HCT116 (cell line): Measurements from ENCODE around the gene PRLHR. TPM values are rescaled to one million over a fixed set of nuclear protein-coding genes. Genes with fewer than 3 reads are reported as not detected.

Experiments used
- ATAC-seq: fragments of 200-7000 bp; cut with Tn5 transposase; 2 replicates; pipeline ENCODE4 v1.9.1; 2020; ENCODE audit warnings: mild to moderate bottlenecking, moderate library complexity
- BruUV-seq: library from RNA; stranded (reverse); fragments of 400-500 nt; replicated peaks from 2 replicates; lab custom pipeline; 2021; lab: Mats Ljungman, UMichigan
- CTCF ChIA-PET: fragments of 300-600 bp; sonication (Branson Sonifier 250); formaldehyde crosslinking; loops from one replicate; lab custom pipeline; 2021; ENCODE audit warnings: antibody characterized with exemption; lab: Charles Lee
- POLR2A ChIA-PET: fragments of 300-600, 350-600 bp; sonication (Branson Sonifier 250); formaldehyde crosslinking; loops from one replicate; lab custom pipeline; 2021; ENCODE audit warnings: antibody characterized with exemption; lab: Charles Lee
- RAD21 ChIA-PET, 2 experiments: fragments of 300-600 bp; sonication (Branson Sonifier 250); formaldehyde crosslinking; loops; one replicate each; lab custom pipeline; 2023; ENCODE audit warnings: low total read pairs in 2 of 2; ENCODE audit not compliant: uncharacterized antibody in 2 of 2, unreplicated experiment in 2 of 2, low non-redundant PET in 1 of 2; lab: Charles Lee
- DNase-seq: peaks from one replicate; pipeline ENCODE4 v3.0.0-alpha.2; 2010; ENCODE audit warnings: low read depth, low spot score
- H2AFZ ChIP-seq: fragments of 200-600 bp; shearing (Covaris generic), sonication (generic); 2 replicates; pipeline ENCODE4 v1.6.1; 2017; ENCODE audit warnings: low read depth, mixed run types, mixed read lengths, antibody characterized with exemption, low read length; ENCODE audit not compliant: poor library complexity, severe bottlenecking
- H3K27ac ChIP-seq: 2 replicates; pipeline ENCODE4 v1.5.1; 2012; ENCODE audit warnings: low read depth, low read length
- H3K27me3 ChIP-seq: fragments of 200-600 bp; sonication (generic); 2 replicates; pipeline ENCODE4 v1.6.1; 2016; ENCODE audit warnings: mixed run types, low read length, mixed read lengths; ENCODE audit not compliant: insufficient read depth
- H3K36me3 ChIP-seq, 2 experiments: fragments of 200-500 bp in 1 of 2; fragments of 200-600 bp in 1 of 2; sonication (Bioruptor generic) in 1 of 2; sonication (generic) in 1 of 2; 2 replicates each; pipeline versions ENCODE4 v1.5.1 to v1.6.1; 2014 to 2016; ENCODE audit warnings: low read length in 2 of 2, inconsistent platforms in 1 of 2, mixed read lengths in 1 of 2, mixed run types in 1 of 2; ENCODE audit not compliant: insufficient read depth in 2 of 2, control insufficient read depth in 1 of 2
- H3K4me1 ChIP-seq, 2 experiments: fragments of 200-600 bp in 1 of 2; sonication (generic) in 1 of 2; 2 replicates each; pipeline versions ENCODE4 v1.5.1 to v1.6.1; 2012 to 2017; ENCODE audit warnings: low read length in 2 of 2, inconsistent platforms in 1 of 2, mild to moderate bottlenecking in 1 of 2, mixed read lengths in 1 of 2, mixed run types in 1 of 2, moderate library complexity in 1 of 2; ENCODE audit not compliant: insufficient read depth in 2 of 2, control insufficient read depth in 1 of 2
- H3K4me2 ChIP-seq: fragments of 200-600 bp; sonication (generic); 2 replicates; pipeline ENCODE4 v1.6.1; 2017; ENCODE audit warnings: mixed run types, low read length, mixed read lengths
- H3K4me3 ChIP-seq, 2 experiments: fragments of 200-600 bp in 1 of 2; sonication (generic) in 1 of 2; replicated peaks in 1 of 2; 2 replicates each; pipeline ENCODE4 v1.5.1; 2011 to 2016; ENCODE audit warnings: low read length in 2 of 2, control low read depth in 1 of 2, low read depth in 1 of 2, mild to moderate bottlenecking in 1 of 2, mixed read lengths in 1 of 2, mixed run types in 1 of 2
- H3K79me2 ChIP-seq: fragments of 200-600 bp; sonication (generic); 2 replicates; pipeline ENCODE4 v1.6.1; 2017; ENCODE audit warnings: mild to moderate bottlenecking, mixed run types, low read length, moderate library complexity, mixed read lengths; ENCODE audit not compliant: insufficient read depth
- H3K9ac ChIP-seq: fragments of 200-600 bp; sonication (generic); 2 replicates; pipeline ENCODE4 v1.6.1; 2016; ENCODE audit warnings: low read length, mixed read lengths
- H3K9me2 ChIP-seq: fragments of 200-600 bp; sonication (generic), shearing (Covaris generic); 2 replicates; pipeline ENCODE4 v1.6.1; 2017; ENCODE audit warnings: mixed run types, mild to moderate bottlenecking, moderate library complexity; ENCODE audit not compliant: insufficient read depth
- H3K9me3 ChIP-seq, 2 experiments: fragments of 200-500 bp in 1 of 2; fragments of 200-600 bp in 1 of 2; sonication (Bioruptor generic) in 1 of 2; sonication (generic) in 1 of 2; 2 replicates each; pipeline ENCODE4 v1.6.1; 2014 to 2017; ENCODE audit warnings: low read length in 2 of 2, mixed read lengths in 2 of 2, inconsistent platforms in 1 of 2, low read depth in 1 of 2, mild to moderate bottlenecking in 1 of 2, mixed run types in 1 of 2, moderate library complexity in 1 of 2; ENCODE audit not compliant: control insufficient read depth in 1 of 2, insufficient read depth in 1 of 2
- H4K20me1 ChIP-seq: fragments of 200-600 bp; sonication (generic), shearing (Covaris generic); 2 replicates; pipeline ENCODE4 v1.6.1; 2017; ENCODE audit warnings: mixed run types, mild to moderate bottlenecking, moderate library complexity; ENCODE audit not compliant: insufficient read depth
- ATF3 ChIP-seq: IDR thresholded peaks from 2 replicates; pipeline ENCODE4 v1.6.1; 2012
- CBX3 ChIP-seq: IDR thresholded peaks from 2 replicates; pipeline ENCODE4 v1.6.1; 2012; ENCODE audit warnings: low read depth
- CEBPB ChIP-seq: IDR thresholded peaks from 2 replicates; pipeline ENCODE4 v1.6.1; 2012; ENCODE audit warnings: low read depth
- CTCF ChIP-seq, 3 experiments: fragments of 200-600 bp in 1 of 3; sonication (generic) in 1 of 3; IDR thresholded peaks in 2 of 3; conservative IDR thresholded peaks in 1 of 3; 2 replicates each; pipeline ENCODE4 v1.5.1; 2012 to 2017; ENCODE audit warnings: low read depth in 2 of 3, low read length in 2 of 3, antibody characterized with exemption in 1 of 3, borderline replicate concordance in 1 of 3, control low read depth in 1 of 3, mild to moderate bottlenecking in 1 of 3, mixed read lengths in 1 of 3, mixed run types in 1 of 3, moderate library complexity in 1 of 3; ENCODE audit not compliant: insufficient read depth in 1 of 3
- EGR1 ChIP-seq: IDR thresholded peaks from 2 replicates; pipeline ENCODE4 v1.6.1; 2012; ENCODE audit warnings: low read depth
- JUND ChIP-seq: IDR thresholded peaks from 2 replicates; pipeline ENCODE4 v1.6.1; 2012
- MAX ChIP-seq: IDR thresholded peaks from 2 replicates; pipeline ENCODE4 v1.6.1; 2012
- POLR2A ChIP-seq: IDR thresholded peaks from 2 replicates; pipeline ENCODE4 v1.7.0; 2011; ENCODE audit warnings: borderline replicate concordance; ENCODE audit not compliant: insufficient read depth, insufficient read length; ENCODE audit errors: extremely low read depth
- POLR2AphosphoS5 ChIP-seq: IDR thresholded peaks from 2 replicates; pipeline ENCODE4 v1.6.1; 2011; ENCODE audit warnings: mild to moderate bottlenecking, low read depth, low read length, moderate library complexity
- RAD21 ChIP-seq: IDR thresholded peaks from 2 replicates; pipeline ENCODE4 v1.6.1; 2012; ENCODE audit warnings: low read depth, mild to moderate bottlenecking
- SIN3A ChIP-seq: IDR thresholded peaks from 2 replicates; pipeline ENCODE4 v1.6.1; 2012; ENCODE audit warnings: low read depth
- SP1 ChIP-seq: IDR thresholded peaks from 2 replicates; pipeline ENCODE4 v1.6.1; 2012; ENCODE audit warnings: low read depth
- SRF ChIP-seq: IDR thresholded peaks from 2 replicates; pipeline ENCODE4 v1.6.1; 2012; ENCODE audit warnings: low read depth
- TCF7L2 ChIP-seq: IDR thresholded peaks from 2 replicates; pipeline ENCODE4 v1.7.0; 2011; ENCODE audit warnings: borderline replicate concordance, inconsistent platforms; ENCODE audit not compliant: insufficient read depth, insufficient read length; ENCODE audit errors: extremely low read depth
- ZFX ChIP-seq: fragments of 450-650 bp; IDR thresholded peaks from 2 replicates; pipeline ENCODE4 v1.6.1; 2017
- ZNF274 ChIP-seq: fragments of 200-500 bp; sonication (Bioruptor generic); IDR thresholded peaks from 2 replicates; pipeline ENCODE4 v1.6.1; 2014; ENCODE audit warnings: mild to moderate bottlenecking, low read depth, low read length, inconsistent platforms
- intact Hi-C: fragments of 100-400 bp; cut with micrococcal nuclease; formaldehyde crosslinking; loops from 2 replicates; pipeline ENCODE4 v1.10.0; 2022
- total RNA-seq: library from RNA; stranded (reverse); gene quantifications from one replicate; pipeline ENCODE4 v1.2.1, GENCODE V29; 2021; ENCODE audit not compliant: unreplicated experiment

PRLHR gene
- total RNA-seq, 1 experiment from 2014 or later: not detected

- H3K4me1 ChIP-seq: peaks cover 0 to 4% of the 10 kb centered on the region in 2 experiments; a peak in 1 of 4 replicates
- H2AFZ ChIP-seq: no peak overlapping the region
- H3K79me2 ChIP-seq: no peaks in the 10 kb centered on the region
- no TSS peak for BruUV-seq
- H3K9me2 ChIP-seq: no peaks in the 10 kb centered on the region
- DNase-seq (no peak), ATAC-seq (no peak)
- H3K9me3 ChIP-seq: no peaks in the 10 kb centered on the region
- CTCF ChIA-PET: interaction anchor here (0.8 to 4.1 kb wide), 8 partner anchors 8 to 280 kb away, joined by 3 to 44 read pairs (median 6); no protein-coding TSS in a partner anchor
- H3K27ac ChIP-seq: no peak overlapping the region
- H3K4me2 ChIP-seq: no peak overlapping the region
- H3K4me3 ChIP-seq: no peak overlapping the region
- H3K9ac ChIP-seq: no peak overlapping the region
- TF ChIP-seq CTCF (IDR thresholded peaks at IDR 0.05 in 2 of 3, conservative IDR thresholded peaks at IDR 0.05 in 1 of 3; ENCODE audit: borderline replicate concordance in 1 of 3, insufficient read depth in 1 of 3, low read depth in 2 of 3, low read length in 2 of 3) (no peak), CBX3 (no peak), JUND (no peak)
- TF ChIP-seq, all 23 proteins: peak for 0
- ChIA-PET POLR2A (interaction anchor here (1.4 kb wide), 1 partner anchor 231 kb away, joined by 3 read pairs; no protein-coding TSS in a partner anchor), RAD21 (interaction anchor here (0.6 to 0.8 kb wide), 2 partner anchors 47 to 151 kb away, joined by 3 read pairs; no protein-coding TSS in a partner anchor)
- intact Hi-C loops: loop anchor here (2.0 to 5.0 kb wide), 2 partner anchors 452 to 629 kb away; no protein-coding TSS in a partner anchor
- Histone ChIP-seq H4K20me1 (no peaks in the 10 kb centered on the region), H3K36me3 (no peaks in the 10 kb centered on the region), H3K27me3 (no peaks in the 10 kb centered on the region)
These were observed 25.6 kb downstream of the PRLHR start for GRCh38 chr10:118569882-118570252.

- Histone ChIP-seq H3K9me3 (no peaks in the 10 kb centered on the region), H3K27ac (no peak overlapping the region), H3K4me1 (peaks cover 0 to 4% of the 10 kb centered on the region in 2 experiments; a peak in 1 of 4 replicates), H4K20me1 (no peaks in the 10 kb centered on the region), H3K9ac (no peak overlapping the region), H3K4me3 (no peak overlapping the region), H3K79me2 (no peaks in the 10 kb centered on the region), H3K9me2 (no peaks in the 10 kb centered on the region), H2AFZ (no peak overlapping the region), H3K27me3 (no peaks in the 10 kb centered on the region), H3K36me3 (no peaks in the 10 kb centered on the region), H3K4me2 (no peak overlapping the region)
- CTCF ChIA-PET: interaction anchor here (0.8 to 4.1 kb wide), 20 partner anchors 8 to 1073 kb away, joined by 3 to 44 read pairs (median 5); partner anchors contain the start of gene NANOS1
- DNase-seq (no peak), ATAC-seq (no peak)
- RAD21 ChIA-PET: interaction anchor here (0.6 to 1.3 kb wide), 4 partner anchors 46 to 231 kb away, joined by 3 read pairs; no protein-coding TSS in a partner anchor
- POLR2A ChIA-PET: interaction anchor here (1.4 kb wide), 1 partner anchor 231 kb away, joined by 3 read pairs; no protein-coding TSS in a partner anchor
- intact Hi-C loops: loop anchor here (2.0 to 5.0 kb wide), 2 partner anchors 453 to 629 kb away; no protein-coding TSS in a partner anchor
- BruUV-seq: no TSS peak
- TF ChIP-seq ATF3: no peak
- no peak for TF ChIP-seq CBX3
- TF ChIP-seq RAD21: no peak
- TF ChIP-seq TCF7L2: no peak
- no peak for TF ChIP-seq JUND
- no peak for TF ChIP-seq SIN3A
- no peak for TF ChIP-seq ZFX
- no peak for TF ChIP-seq POLR2A
- no peak for TF ChIP-seq MAX
- no peak for TF ChIP-seq POLR2AphosphoS5
- TF ChIP-seq SP1: no peak
- no peak for TF ChIP-seq SRF
- no peak for TF ChIP-seq EGR1
- TF ChIP-seq ZNF274: no peak
- TF ChIP-seq CEBPB: no peak
These were observed 26.1 kb downstream of the PRLHR start for GRCh38 chr10:118569241-118569881.
